Right lobe of liver (tissue), 4 donors: ENCODE measurements around the gene INVS.

Source experiments
- CTCF ChIP-seq, 4 donors: fragments of 200-600 bp in 3 of 4; fragments of 450-650 bp in 1 of 4; IDR thresholded peaks; one replicate each; pipeline versions ENCODE4 v1.5.1 to v1.8.0; 2016 to 2022; ENCODE audit warnings: antibody characterized with exemption in 4 of 4, mild to moderate bottlenecking in 2 of 4
- POLR2A ChIP-seq: fragments of 450-650 bp; IDR thresholded peaks from one replicate; pipeline ENCODE4 v1.6.1; 2017; ENCODE audit warnings: antibody characterized with exemption, mild to moderate bottlenecking
- donor health status: DM: no; HTN: no; CAD: no.
- donor health status: DM: no; HTN: no; CAD: no.
- donor health status: DM: no; HTN: yes; CAD: no.

GRCh38 chr9:100070104-100071041 is 28.7 kb upstream of the INVS start:
- TF ChIP-seq CTCF (IDR thresholded peaks at IDR 0.05) = no peak
- no peak for TF ChIP-seq POLR2A
